SW480 (cell line): Measurements from ENCODE around the gene SKIC8.
"Not testable (repeated sequence)": the region's sequence is repeated elsewhere in the genome, so short reads cannot be mapped to it uniquely, and the experiment has no call there.

Experiments used
- DNase-seq: peaks from one replicate; pipeline ENCODE4 v3.0.0-alpha.2; 2016; ENCODE audit warnings: low spot score

Gene SKIC8

DNA sequence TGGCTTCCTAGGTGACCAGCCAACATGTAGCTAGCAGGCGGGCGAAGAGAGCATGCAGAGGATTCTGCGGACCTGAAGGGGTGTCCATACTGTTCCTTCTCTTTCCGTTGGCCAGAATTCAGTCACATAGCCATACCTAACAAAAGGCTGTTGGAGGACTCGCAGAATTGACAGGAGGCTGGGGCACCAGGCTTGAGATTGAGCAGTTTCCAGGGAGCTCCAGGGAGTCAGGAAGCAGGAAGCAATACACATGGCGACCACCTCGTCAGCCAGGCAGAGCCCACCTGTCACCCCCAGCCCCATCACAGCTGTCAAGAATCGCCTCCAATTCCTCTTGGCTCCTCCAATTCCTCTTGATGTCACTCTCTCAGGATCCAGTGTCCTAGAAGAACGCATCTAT, 48.3 kb downstream of the SKIC8 start:
- no peak for DNase-seq

- DNase-seq: no peak
Measured at GRCh38 chr15:78249131-78249530, 50.3 kb downstream of the SKIC8 start.

- DNase-seq: no peak
Measured at GRCh38 chr15:78247911-78248310, 51.5 kb downstream of the SKIC8 start.

DNA sequence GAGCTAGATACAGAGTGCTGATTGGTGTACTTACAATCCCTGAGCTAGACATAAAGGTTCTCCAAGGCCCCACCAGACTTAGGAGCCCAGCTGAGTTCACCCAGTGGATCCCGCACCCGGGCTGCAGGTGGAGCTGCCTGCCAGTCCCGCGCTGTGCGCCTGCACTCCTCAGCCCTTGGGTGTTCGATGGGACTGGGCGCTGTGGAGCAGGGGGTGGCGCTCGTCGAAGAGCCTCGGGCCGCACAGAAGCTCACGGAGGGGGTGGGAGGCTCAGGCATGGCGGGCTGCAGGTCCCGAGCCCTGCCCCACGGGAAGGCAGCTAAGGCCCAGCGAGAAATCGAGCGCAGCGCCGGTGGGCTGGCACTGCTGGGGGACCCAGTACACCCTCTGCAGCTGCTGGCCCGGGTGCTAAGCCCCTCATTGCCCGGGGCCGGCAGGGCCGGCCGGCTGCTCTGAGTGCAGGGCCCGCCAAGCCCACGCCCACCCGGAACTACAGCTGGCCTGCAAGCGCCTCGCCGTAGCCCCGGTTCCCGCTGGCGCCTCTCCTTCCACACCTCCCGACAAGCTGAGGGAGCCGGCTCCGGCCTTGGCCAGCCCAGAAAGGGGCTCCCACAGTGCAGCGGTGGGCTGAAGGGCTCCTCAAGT, 53.3 kb downstream of the SKIC8 start:
- DNase-seq: not testable (repeated sequence)

- not testable (repeated sequence) for DNase-seq
Measured at GRCh38 chr15:78245392-78245791, 54.0 kb downstream of the SKIC8 start.

- DNase-seq: no peak
Measured at GRCh38 chr15:78244893-78245292, 54.5 kb downstream of the SKIC8 start.

GRCh38 chr15:78244101-78244500, 55.3 kb downstream of the SKIC8 start:
- no peak for DNase-seq

DNA sequence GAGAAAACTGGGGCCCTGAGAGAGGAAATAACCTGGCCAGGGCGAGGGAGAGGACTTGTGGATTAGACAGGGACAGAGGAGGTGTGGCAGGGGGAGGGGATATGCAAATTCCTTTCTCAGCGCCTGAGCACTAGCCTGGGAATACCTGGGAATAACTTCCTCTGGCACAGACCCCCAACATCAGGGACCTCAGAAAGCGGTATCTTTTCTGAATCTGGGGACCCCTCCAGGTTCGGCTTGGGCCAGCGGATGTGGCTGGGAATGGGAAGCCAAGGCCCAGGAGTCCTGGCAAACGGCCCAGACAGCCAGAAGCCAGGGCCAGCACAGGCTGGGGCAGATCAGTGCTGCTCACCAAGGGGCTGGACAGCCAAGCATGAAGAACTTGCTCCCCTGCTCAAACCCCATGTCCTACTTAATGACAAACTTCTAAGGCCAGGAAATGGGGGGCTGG, 55.9 kb downstream of the SKIC8 start:
- no peak for DNase-seq

DNA sequence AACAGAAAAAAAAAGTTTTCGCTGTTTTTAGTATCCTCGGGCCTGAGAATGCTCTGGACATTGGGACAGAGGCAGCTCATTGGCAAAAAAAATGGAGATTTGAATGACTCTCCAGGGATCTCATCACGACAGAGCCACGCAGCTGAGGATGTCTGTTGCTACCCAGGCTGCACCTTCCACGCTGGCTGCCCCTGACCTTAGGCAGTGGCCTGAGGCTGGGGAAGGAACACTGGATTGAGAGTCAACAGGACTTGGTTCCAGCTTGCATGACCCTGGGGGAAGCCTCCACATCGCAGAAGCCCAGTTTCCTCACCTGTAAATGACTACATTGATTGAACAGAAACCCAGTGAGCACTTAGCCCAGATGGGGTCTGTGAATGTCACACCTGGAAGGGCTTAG, 56.4 kb downstream of the SKIC8 start:
- no peak for DNase-seq

- DNase-seq: no peak
Measured at GRCh38 chr15:78242128-78242527, 57.3 kb downstream of the SKIC8 start.

DNA sequence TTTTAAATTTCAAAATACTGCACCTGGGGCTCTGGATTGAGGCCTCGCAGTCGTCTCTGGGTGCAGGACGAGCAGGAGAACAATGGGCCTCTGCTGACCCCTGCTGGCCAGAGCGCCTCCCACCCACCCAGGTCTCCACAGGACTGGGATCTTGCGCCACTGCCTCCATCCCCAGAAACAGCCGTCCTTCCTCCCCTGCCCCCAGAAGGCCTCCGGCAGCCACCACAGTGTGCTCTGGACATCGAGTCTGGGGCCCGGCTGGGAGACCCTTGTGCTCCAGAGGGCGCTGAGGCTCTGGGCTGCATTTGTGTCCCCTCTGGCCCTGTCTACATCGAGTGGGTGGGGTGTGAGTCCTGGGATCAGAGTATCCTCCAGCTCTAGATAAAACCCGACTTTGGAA, 58.4 kb downstream of the SKIC8 start:
- peak; percentile 68 for DNase-seq

DNA sequence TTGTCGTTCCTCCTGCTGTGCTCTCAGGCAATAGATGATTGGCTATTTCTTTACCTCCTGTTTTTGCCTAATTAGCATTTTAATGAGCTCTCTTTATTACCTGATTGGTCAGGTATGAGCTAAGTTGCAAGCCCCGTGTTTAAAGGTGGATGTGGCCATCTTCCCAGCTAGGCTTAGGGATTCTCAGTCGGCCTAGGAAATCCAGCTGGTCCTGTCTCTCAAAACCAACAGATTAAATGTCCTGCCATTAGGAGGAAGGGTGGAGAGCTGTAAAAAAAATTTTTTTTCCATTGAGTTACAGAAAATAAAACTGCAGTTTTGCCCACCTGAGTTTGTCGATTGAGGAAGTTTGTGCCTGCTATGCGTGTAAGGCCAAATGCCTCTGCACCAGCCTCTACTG, 59.6 kb downstream of the SKIC8 start:
- no peak for DNase-seq

- DNase-seq: no peak
Measured at GRCh38 chr15:78237146-78237545, 62.3 kb downstream of the SKIC8 start.

DNA sequence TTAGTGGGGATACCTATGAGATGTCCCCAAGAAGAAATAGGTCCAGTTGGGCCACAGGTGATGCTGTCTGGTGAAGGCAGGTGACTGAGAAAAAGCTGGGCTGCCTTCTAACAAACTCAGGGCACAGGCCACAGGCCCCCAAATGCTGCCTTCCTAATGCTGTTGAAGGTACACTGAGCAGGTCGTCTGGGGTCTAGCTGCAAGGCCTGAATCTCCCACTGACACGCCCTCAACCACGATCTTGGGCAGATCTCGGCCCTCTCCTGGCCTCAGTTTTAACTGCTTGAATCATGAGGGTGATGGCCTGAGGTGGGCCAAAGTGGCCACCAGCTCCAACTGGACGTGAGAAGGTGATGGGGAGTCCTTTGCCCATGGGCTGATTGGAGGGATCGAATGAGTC, 62.9 kb downstream of the SKIC8 start:
- DNase-seq: no peak

- no peak for DNase-seq
Measured at GRCh38 chr15:78234515-78235040, 64.8 kb downstream of the SKIC8 start, which contains the start of gene ACSBG1. Gene ACSBG1 (minus strand): TSS chr15:78234565. CDS start chr15:78234501, 64 bp downstream.

DNA sequence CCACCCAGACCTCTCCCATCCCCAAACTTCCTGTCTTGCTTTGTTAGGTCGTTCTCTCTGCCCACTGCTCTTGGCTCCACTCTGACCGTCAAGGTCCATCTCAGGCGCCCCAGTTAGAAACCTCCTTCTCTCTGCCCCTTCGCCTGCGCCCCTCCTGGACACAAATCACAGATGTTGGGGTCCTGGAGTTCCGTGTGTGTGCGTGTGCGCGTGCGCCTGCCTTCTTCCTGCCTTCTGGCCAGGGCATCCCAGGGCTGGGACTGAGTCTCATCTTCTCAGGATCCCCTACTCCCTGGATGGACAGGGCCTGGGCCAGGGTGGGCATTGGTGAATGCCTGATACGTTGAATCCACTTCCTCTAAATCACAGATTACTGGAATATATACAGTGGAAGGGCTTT, 65.9 kb downstream of the SKIC8 start:
- DNase-seq: no peak
